Mononuclear cell (primary cell): ENCODE data around the gene PTPN22. TPM values are rescaled to one million over a fixed set of nuclear protein-coding genes. Genes with fewer than 3 reads are reported as not detected.

ENCODE experiments used
- H3K27me3 ChIP-seq: 2 replicates; pipeline ENCODE4 v1.6.0; 2011; ENCODE audit warnings: low read length, control low read depth; ENCODE audit not compliant: insufficient read depth
- H3K4me1 ChIP-seq: 2 replicates; pipeline ENCODE4 v1.5.1; 2011; ENCODE audit warnings: mild to moderate bottlenecking, low read length, control low read depth; ENCODE audit not compliant: insufficient read depth
- H3K4me3 ChIP-seq: 2 replicates; pipeline ENCODE4 v1.5.1; 2011; ENCODE audit warnings: mild to moderate bottlenecking, low read length, moderate library complexity
- H3K9me3 ChIP-seq: 2 replicates; pipeline ENCODE4 v1.5.1; 2011; ENCODE audit warnings: low read depth, mild to moderate bottlenecking, control low read depth, low read length
- total RNA-seq: library from RNA; depleted of rRNA; stranded (reverse); fragments of >200 nt; gene quantifications from one replicate; pipeline ENCODE4 v1.2.3, GENCODE V29; 2012

The PTPN22 gene
- total RNA-seq, 1 donor = 70.5 TPM

DNA sequence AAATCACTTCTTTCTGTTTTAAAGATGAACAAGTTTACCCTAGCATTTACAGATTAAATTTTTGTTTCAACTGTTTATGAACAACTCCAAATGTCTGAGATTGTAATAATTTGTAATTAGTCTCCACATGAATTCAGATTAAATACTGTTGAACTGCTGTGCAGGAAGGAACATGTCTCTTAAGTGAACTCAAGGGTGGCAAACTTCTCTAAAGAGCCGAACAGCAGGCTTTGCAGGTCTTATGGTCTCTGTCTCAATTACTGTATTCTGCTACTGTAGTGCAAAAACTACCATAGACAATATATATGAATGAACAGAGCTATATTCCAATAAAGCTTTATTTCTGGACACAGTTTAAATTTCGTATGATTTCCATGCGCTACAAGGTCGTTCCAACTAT is 65.9 kb downstream of the PTPN22 start:
- Histone ChIP-seq H3K27me3 (no peaks in the 10 kb centered on the region), H3K4me3 (no peak overlapping the region), H3K4me1 (peaks cover 46% of the 10 kb centered on the region), H3K9me3 (no peaks in the 10 kb centered on the region)

DNA sequence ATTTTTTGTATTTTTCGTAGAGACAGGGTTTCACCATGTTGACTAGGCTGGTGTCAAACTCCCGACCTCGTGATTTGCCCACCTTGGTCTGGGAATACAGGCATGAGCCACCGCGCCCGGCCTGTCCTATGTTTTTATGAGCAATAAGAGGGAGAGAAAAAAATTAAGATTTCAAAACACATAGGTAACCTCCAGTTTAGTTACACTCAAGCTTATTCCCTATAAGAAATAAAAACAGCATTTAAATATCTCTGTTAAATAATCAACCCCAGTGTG is 66.3 kb downstream of the PTPN22 start:
- Histone ChIP-seq H3K27me3 (no peaks in the 10 kb centered on the region), H3K9me3 (no peaks in the 10 kb centered on the region), H3K4me1 (peaks cover 43% of the 10 kb centered on the region), H3K4me3 (no peak overlapping the region)

DNA sequence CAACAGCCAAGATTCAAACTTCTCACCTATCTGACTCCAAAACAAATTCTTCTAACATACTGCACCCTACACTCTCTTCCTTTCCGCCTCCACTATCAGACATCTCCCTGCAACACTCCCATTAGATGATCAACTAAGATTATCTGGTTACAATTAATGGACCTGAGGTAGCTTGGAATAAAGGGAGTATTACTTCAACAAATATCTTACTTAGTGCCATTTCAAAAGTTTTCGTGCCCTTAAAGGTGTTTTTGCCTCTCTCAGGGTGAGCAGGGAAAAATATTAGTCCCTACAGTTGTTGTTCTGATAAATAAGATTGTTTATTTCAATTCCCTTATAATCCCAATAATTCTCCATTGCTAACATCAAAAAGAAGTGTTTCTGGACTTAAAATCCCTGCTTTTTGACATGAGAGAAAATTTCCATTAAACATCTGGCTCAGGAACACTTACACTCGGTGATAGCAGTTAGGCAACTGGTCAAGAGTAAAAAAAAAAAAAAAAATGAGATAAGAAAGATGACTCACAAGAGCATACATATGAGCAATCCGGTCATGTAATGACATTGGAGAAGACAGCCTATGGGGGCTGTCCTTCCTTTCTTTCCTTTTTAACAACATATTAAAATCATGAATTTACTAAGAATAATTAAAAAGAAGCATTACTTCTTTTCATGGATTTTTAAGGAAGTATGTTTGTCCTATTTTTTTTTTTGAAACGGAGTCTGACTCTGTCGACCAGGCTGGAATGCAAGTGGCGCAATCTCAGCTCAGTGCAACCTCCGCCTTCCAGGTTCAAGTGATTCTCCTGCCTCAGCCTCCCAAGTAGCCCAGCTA is 66.9 kb downstream of the PTPN22 start:
- no peak overlapping the region for H3K4me3 ChIP-seq
- no peaks in the 10 kb centered on the region for H3K27me3 ChIP-seq
- peaks cover 37% of the 10 kb centered on the region for H3K4me1 ChIP-seq
- no peaks in the 10 kb centered on the region for H3K9me3 ChIP-seq

DNA sequence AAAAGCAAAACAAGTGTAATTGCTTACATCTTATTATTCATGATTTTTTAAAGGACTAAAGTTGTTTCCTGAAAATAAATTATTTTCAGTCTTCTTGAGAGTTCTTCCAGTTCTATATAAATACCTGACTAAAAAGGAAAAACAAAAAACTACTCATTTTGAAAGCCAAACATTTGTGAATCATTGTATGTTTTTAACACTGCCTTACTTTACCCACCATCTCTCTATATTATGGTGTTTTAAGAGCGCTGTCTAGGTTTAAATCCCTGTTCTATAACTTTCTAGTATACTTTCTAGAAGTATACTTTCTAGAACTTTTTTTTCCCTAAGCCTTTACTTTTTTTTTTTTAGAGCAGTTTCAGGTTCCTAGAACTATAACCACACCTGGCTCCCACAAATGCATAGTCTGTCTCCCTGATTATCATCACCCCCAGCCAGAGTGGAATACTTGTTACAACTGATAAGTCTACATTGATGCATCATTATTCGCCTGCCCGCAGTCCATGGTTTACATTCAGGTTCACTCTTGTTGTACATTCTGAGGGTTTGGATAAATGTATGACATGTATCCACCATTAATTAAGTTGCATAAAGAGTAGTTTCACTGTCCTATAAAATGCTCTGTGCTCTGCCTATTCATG is 69.0 kb downstream of the PTPN22 start:
- Histone ChIP-seq H3K4me1 (peaks cover 21% of the 10 kb centered on the region), H3K4me3 (no peak overlapping the region), H3K27me3 (no peaks in the 10 kb centered on the region), H3K9me3 (no peaks in the 10 kb centered on the region)

DNA sequence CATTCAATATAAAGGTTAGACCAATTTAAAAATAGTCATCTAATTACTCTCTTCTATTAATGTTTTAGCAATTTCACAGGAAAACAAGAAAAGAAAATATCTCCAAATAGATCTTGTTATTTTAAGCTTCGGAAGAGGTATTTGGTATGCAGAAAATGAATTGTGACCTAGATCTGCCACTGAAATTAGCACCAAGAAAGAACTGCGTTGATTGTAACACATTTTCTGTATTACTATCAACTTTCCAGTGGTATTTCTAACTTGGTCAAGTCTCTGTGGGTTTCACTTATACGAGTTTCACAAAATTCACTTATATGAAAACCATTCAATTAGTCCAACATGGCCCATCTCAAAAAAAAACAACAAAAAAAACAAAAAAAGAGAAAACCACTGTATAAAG is 71.0 kb downstream of the PTPN22 start:
- Histone ChIP-seq H3K4me1 (peaks cover 14% of the 10 kb centered on the region), H3K9me3 (no peaks in the 10 kb centered on the region), H3K27me3 (no peaks in the 10 kb centered on the region), H3K4me3 (no peak overlapping the region)

DNA sequence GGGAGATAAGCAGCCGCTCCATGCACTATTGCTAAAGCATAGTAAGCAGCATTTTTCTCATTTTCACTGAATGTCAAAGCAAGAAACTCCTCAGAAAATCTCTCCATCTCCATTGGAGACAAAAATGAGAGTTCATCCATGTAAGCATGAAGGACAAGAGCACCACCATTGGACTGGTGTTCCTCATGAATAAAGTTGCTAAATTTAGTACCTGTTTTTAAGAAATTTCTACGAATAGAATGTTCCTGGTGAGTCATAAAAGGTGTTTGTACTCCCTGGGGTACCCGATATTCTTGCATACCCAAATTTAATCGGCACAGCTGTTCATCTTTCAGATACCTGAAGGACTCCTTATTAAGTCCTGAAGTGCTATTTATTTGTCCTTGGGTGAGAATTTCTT is 74.0 kb downstream of the PTPN22 start:
- Histone ChIP-seq H3K9me3 (no peaks in the 10 kb centered on the region), H3K4me3 (no peak overlapping the region), H3K27me3 (no peaks in the 10 kb centered on the region), H3K4me1 (peaks cover 3% of the 10 kb centered on the region)

DNA sequence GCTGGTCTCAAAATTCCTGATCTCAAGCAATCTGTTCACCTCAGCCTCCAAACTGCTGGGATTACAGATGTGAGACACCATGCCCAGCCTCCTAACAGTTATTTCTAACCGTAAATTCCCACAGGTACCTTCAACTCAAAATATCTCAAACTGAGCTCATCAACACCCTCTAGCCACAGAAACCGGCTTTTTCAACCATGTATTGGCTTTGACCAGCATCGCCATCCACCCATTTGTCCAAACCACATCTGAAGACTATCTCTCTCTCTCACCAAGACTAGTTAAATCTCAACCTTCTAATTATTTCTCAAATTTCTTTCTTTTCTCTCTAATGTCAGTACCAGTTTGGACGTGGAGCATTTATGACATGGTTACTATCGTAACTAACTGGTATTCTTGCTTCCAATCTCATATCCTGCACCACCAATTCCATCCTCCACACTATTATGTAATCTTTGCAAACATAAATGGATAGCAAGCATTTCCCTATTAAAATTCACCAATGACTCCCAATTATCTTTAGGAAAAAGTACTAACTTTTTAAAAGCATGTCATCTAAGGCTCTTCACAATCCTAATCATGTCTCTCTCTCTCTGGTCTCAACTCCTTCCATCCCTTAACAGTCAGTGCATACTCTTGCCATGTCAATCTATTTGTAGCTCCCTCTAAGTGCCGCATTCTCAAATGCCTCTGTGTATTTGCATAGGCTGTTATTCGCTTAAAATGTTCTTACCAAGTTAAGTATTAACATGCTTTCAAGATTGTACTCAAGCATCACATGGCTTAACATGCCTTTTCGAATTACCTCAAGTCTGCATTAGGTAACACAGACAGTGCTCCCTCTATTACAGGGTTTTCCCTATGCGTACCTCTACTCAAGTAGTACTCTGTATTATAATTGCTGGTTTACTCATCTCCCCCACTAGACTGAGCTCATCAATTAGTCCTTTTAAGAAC is 77.4 kb downstream of the PTPN22 start:
- no peak overlapping the region for H3K4me3 ChIP-seq
- H3K9me3 ChIP-seq = no peaks in the 10 kb centered on the region
- peaks cover 12% of the 10 kb centered on the region for H3K4me1 ChIP-seq
- no peaks in the 10 kb centered on the region for H3K27me3 ChIP-seq

DNA sequence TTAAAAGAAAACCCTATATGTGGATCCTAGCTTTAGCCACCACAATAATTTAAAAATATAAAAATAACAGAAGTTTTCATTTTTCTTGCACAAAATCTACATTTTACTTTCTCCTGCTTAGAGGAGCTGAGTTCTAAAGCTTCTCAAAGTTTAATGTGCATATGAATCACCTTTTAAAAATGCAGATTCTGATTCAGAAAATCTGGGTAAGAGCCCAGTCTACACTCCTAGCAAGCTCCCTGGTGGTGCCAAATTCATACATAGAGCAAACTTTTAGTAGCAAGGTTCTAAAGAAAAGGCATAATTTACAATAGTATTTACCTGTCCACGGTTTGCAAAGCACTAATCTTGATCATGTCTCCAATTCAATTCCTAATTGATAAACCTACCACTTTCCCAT is 78.5 kb downstream of the PTPN22 start:
- Histone ChIP-seq H3K4me3 (no peak overlapping the region), H3K27me3 (no peaks in the 10 kb centered on the region), H3K9me3 (no peaks in the 10 kb centered on the region), H3K4me1 (peaks cover 15% of the 10 kb centered on the region)

DNA sequence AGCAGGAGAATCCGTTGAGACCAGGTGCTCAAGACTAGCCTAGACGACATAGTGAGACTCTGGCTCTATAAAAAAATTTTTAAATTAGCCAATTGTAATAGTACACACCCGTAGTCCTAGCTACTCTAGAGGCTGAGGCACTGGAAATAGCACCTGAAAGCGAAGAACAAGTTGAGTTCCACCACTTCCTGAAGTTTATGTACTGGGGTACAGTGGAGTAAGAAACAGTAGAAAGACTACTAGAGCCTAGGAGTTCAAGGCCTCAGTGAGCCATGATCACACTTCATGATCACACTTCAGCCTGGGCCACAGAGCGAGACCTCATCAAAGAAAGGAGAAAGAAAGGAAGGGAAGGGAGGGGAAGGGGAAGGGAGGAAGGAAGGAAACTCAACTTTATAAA is 79.0 kb downstream of the PTPN22 start:
- H3K4me1 ChIP-seq = peaks cover 15% of the 10 kb centered on the region
- no peaks in the 10 kb centered on the region for H3K9me3 ChIP-seq
- H3K4me3 ChIP-seq = no peak overlapping the region
- H3K27me3 ChIP-seq = no peaks in the 10 kb centered on the region

DNA sequence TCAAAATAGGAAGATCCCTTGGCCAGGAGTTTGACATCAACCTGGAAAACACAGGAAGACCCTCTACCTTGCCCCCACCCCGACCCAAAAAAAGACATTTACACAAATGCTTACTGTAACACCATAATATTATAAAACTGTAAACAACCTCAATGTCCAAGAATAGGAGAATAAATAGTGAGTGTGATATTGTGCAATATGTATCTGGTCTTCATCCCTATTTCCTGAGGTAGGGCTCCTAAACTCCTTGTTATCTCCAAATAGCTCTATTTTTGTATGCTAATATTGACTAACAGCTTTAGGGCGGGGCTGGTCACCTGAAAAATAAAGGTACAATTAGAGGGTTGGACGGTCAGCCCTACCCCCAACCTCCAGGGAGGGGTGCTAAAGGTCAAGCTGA is 82.7 kb downstream of the PTPN22 start:
- no peaks in the 10 kb centered on the region for H3K9me3 ChIP-seq
- no peaks in the 10 kb centered on the region for H3K27me3 ChIP-seq
- H3K4me1 ChIP-seq = peaks cover 25% of the 10 kb centered on the region
- no peak overlapping the region for H3K4me3 ChIP-seq

DNA sequence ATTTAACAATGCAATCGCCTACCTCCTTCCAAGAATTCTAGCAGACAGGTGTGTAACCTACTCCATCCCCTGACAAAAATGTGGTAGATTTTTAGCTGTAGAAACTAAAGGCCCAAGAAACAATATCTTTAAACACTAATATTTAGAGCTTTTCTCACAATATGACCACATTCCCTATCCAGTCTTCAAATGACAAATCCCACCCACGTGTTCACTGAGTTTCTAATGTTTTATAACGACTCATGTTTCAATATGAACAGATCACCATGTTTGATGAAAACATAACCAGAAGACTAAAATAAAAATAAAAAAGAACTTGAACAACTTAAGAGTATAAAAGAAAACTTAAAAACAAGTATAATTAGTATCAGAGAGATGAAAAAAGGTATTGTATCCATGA is 83.8 kb downstream of the PTPN22 start:
- H3K4me1 ChIP-seq = peaks cover 35% of the 10 kb centered on the region
- no peaks in the 10 kb centered on the region for H3K9me3 ChIP-seq
- no peak overlapping the region for H3K4me3 ChIP-seq
- no peaks in the 10 kb centered on the region for H3K27me3 ChIP-seq

DNA sequence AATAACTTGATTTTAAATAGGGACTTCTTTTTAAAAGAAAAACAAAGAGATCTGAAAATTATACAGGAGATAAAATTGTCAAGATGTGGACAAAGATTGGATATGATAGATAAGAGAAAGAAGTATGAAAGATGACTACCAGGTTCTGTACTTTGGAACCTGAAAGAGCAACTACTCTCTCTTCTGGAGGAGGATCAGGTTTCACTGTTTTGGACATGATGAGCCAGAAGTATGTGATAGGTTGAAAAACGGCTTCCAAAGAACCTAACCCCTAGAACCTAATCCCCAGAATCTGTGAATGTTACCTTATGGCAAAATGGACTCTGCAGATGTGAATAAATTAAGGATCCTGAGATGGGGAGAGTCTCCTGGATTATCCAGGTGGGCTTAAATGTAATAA is 85.4 kb downstream of the PTPN22 start:
- Histone ChIP-seq H3K9me3 (no peaks in the 10 kb centered on the region), H3K4me1 (peaks cover 37% of the 10 kb centered on the region), H3K27me3 (no peaks in the 10 kb centered on the region), H3K4me3 (no peak overlapping the region)

DNA sequence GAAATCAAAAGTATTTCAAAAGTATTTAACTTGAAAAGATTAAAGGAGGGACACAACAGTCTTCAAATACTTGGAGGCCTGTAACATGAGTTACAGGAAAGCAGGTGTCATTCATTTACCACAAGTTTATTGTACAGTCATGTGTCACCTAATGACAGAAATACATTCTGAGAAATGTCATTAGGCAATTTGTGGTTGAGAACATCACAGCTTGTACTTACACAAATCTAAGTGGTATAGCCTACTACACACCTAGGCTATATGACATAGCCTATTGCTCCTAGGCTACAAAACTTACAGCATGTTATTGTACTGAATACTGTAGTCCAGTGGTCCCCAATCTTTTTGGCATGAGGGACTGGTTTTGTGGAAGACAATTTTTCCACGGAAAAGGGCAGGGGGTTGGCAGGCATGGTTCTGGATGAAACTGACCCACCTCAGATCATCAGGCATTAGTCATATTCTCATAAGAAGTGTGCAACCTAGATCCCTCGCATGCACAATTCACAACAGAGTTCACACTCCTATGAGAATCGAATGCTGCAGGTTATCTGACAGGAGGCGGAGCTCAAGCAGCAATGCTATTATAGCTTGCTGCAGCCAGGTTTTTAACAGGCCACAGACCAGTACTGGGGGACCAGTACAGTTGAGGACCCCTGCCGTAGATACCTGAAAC is 87.3 kb downstream of the PTPN22 start:
- Histone ChIP-seq H3K27me3 (no peaks in the 10 kb centered on the region), H3K9me3 (no peaks in the 10 kb centered on the region), H3K4me3 (no peak overlapping the region), H3K4me1 (peaks cover 50% of the 10 kb centered on the region)

DNA sequence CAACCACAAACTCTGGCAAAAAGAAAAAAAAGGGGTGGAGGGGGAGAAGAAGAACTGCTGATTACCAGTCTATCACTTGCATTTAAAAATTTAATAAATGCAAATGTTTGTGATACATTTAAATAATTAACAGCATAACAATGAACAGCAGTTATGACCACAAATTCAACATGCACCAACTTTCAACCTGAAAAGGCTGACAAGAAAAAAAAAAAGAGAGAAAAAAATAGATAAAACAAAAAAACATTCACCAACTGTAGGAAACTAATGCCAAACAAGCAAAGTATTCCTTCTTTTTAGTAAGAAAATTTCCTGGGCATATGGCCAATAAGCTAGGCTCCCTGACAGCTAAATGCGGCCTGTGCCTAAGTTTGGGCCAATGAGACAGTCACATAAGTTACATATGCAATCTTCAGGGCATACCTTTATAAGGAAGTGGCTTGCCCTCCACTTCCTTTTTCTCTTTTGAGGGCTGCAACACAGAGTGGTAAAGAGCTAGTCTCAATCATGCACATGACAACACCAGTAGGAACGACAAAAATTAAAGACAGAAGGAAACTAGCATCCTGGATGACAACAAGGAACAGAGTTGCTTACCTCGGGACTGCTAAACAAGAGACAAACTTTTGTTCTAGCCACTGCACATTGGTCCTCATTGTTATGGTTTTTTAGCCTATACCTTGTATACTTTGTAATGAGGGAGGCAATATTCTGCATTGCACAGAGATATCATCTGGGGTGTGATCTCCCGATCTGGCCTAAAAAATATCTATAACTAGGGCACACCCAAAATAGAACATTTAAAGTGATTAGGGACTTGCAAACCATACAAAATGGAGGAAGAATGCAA is 88.0 kb downstream of the PTPN22 start:
- no peak overlapping the region for H3K4me3 ChIP-seq
- H3K9me3 ChIP-seq = no peaks in the 10 kb centered on the region
- peaks cover 46% of the 10 kb centered on the region for H3K4me1 ChIP-seq
- H3K27me3 ChIP-seq = no peaks in the 10 kb centered on the region
